GM23338 (cell line): ENCODE results near the gene C7orf25. TPM values are rescaled to one million over a fixed set of nuclear protein-coding genes. Genes with fewer than 3 reads are reported as not detected.

ENCODE experiments used
- ATAC-seq: fragments of 200-7000 bp; cut with Tn5 transposase; 3 replicates; pipeline ENCODE4 v1.9.1; 2020
- DNase-seq: peaks from one replicate; pipeline ENCODE4 v3.0.0-alpha.2; 2015; ENCODE audit warnings: low spot score
- H2AFZ ChIP-seq: fragments of 200-600 bp; sonication (generic); 2 replicates; pipeline ENCODE4 v1.8.0; 2016; ENCODE audit warnings: antibody characterized with exemption, mild to moderate bottlenecking, moderate library complexity
- H3F3A ChIP-seq: fragments of 200-600 bp; sonication (generic); replicated peaks from 2 replicates; pipeline ENCODE4 v1.8.0; 2017; ENCODE audit warnings: antibody characterized with exemption, mixed run types, low read depth
- H3K27ac ChIP-seq: fragments of 200-600 bp; sonication (generic); 2 replicates; pipeline ENCODE4 v1.6.1; 2016; ENCODE audit warnings: low read depth
- H3K27me3 ChIP-seq: fragments of 200-600 bp; sonication (generic); 2 replicates; pipeline ENCODE4 v1.8.0; 2016; ENCODE audit warnings: mild to moderate bottlenecking, mixed run types, moderate library complexity; ENCODE audit not compliant: insufficient read depth
- H3K36me3 ChIP-seq: fragments of 200-600 bp; sonication (generic); 2 replicates; pipeline ENCODE4 v1.8.0; 2016; ENCODE audit warnings: mild to moderate bottlenecking; ENCODE audit not compliant: insufficient read depth
- H3K4me1 ChIP-seq: fragments of 200-600 bp; sonication (generic); 2 replicates; pipeline ENCODE4 v1.8.0; 2016; ENCODE audit warnings: mild to moderate bottlenecking, moderate library complexity; ENCODE audit not compliant: insufficient read depth
- H3K4me2 ChIP-seq: fragments of 200-600 bp; sonication (generic); 2 replicates; pipeline ENCODE4 v1.7.1; 2017; ENCODE audit warnings: mixed run types
- H3K4me3 ChIP-seq: fragments of 200-600 bp; sonication (generic); 2 replicates; pipeline ENCODE4 v1.6.1; 2016; ENCODE audit warnings: mixed run types
- H3K79me2 ChIP-seq: fragments of 200-600 bp; sonication (generic); replicated peaks from 2 replicates; pipeline ENCODE4 v1.8.0; 2017; ENCODE audit warnings: mild to moderate bottlenecking; ENCODE audit not compliant: insufficient read depth
- H3K9me2 ChIP-seq: fragments of 200-600 bp; sonication (generic); 2 replicates; pipeline ENCODE4 v1.8.0; 2017; ENCODE audit not compliant: insufficient read depth
- H4K20me1 ChIP-seq: fragments of 200-600 bp; sonication (generic); replicated peaks from 2 replicates; pipeline ENCODE4 v1.8.0; 2017; ENCODE audit warnings: mild to moderate bottlenecking; ENCODE audit not compliant: insufficient read depth
- H3K27ac Mint-ChIP-seq: 2 replicates; pipeline ENCODE4 v1.8.0; 2020; ENCODE audit warnings: inconsistent platforms, mild to moderate bottlenecking, moderate library complexity, mixed read lengths
- H3K27me3 Mint-ChIP-seq: 3 replicates; pipeline ENCODE4 v1.8.0; 2022; ENCODE audit warnings: low read depth, mild to moderate bottlenecking, moderate library complexity, mixed read lengths, inconsistent platforms; ENCODE audit not compliant: insufficient read depth, poor library complexity
- H3K36me3 Mint-ChIP-seq: 3 replicates; pipeline ENCODE4 v1.8.0; 2021; ENCODE audit warnings: low read depth, mild to moderate bottlenecking, inconsistent platforms, moderate library complexity, mixed read lengths
- H3K4me1 Mint-ChIP-seq: 3 replicates; pipeline ENCODE4 v1.8.0; 2020; ENCODE audit warnings: mild to moderate bottlenecking, inconsistent platforms, mixed read lengths
- H3K4me3 Mint-ChIP-seq: 3 replicates; pipeline ENCODE4 v1.8.0; 2021; ENCODE audit warnings: moderate library complexity, mild to moderate bottlenecking, inconsistent platforms, mixed read lengths
- H3K9me3 Mint-ChIP-seq: 3 replicates; pipeline ENCODE4 v1.8.0; 2020; ENCODE audit warnings: moderate library complexity, mild to moderate bottlenecking, inconsistent platforms, mixed read lengths
- ETS1 ChIP-seq: IDR thresholded peaks from 2 replicates; pipeline ENCODE4 v1.6.1; 2016; ENCODE audit warnings: antibody characterized with exemption
- JUNB ChIP-seq: IDR thresholded peaks from one replicate; pipeline ENCODE4 v1.6.1; 2016; ENCODE audit warnings: antibody characterized with exemption; ENCODE audit not compliant: unreplicated experiment
- NANOG ChIP-seq: IDR thresholded peaks from 2 replicates; pipeline ENCODE4 v1.6.1; 2016; ENCODE audit warnings: antibody characterized with exemption, borderline replicate concordance
- REST ChIP-seq: IDR thresholded peaks from one replicate; pipeline ENCODE4 v1.6.1; 2018; ENCODE audit warnings: antibody characterized with exemption; ENCODE audit not compliant: unreplicated experiment
- ZNF331 ChIP-seq: fragments of 250-450 bp; sonication (Bioruptor Pico); IDR thresholded peaks from 2 replicates; pipeline ENCODE4 v1.5.0; 2020; ENCODE audit warnings: low read depth, mild to moderate bottlenecking, moderate library complexity
- ZNF462 ChIP-seq: fragments of 250-450 bp; sonication (Bioruptor Pico); IDR thresholded peaks from 2 replicates; pipeline ENCODE4 v1.5.0; 2020; ENCODE audit warnings: mild to moderate bottlenecking, moderate library complexity
- polyA plus RNA-seq: library from polyadenylated mRNA; unstranded; fragments of >200 nt; fragmentation: Nextera tagmentation; extraction: Ambion mirVana; gene quantifications from 2 replicates; pipeline ENCODE4 v1.2.1, GENCODE V29; 2016
- total RNA-seq: library from RNA; depleted of rRNA; stranded (reverse); fragments of >200 nt; shearing (Covaris generic); gene quantifications from 2 replicates; pipeline ENCODE4 v1.2.3, GENCODE V29; 2014
- TF ChIP-seq, protein P1 (sequence below), 2 experiments: fragments of 200-600 bp in 1 of 2; sonication (generic) in 1 of 2; conservative IDR thresholded peaks; 2 replicates each; pipeline versions ENCODE4 v1.5.1 to v1.6.1; 2016 to 2017; ENCODE audit warnings: antibody characterized with exemption in 2 of 2, low read depth in 2 of 2, mild to moderate bottlenecking in 2 of 2, moderate library complexity in 1 of 2

C7orf25 gene
- total and polyA plus RNA-seq, 2 experiments from 2014 or later, result 1.7 to 8.7 TPM

- H3K27me3 ChIP-seq, result no peaks in the 10 kb centered on the region
- H3K27ac ChIP-seq, result no peak overlapping the region
- no peaks in the 10 kb centered on the region for H3F3A ChIP-seq
- Mint-ChIP-seq H3K27me3 (peaks cover 7% of the 10 kb centered on the region), H3K36me3 (peaks cover 33% of the 10 kb centered on the region), H3K9me3 (peaks cover 33% of the 10 kb centered on the region), H3K4me1 (peaks cover 9% of the 10 kb centered on the region; the same call in 2 of the 3 replicates), H3K27ac (no peak overlapping the region), H3K4me3 (no peak overlapping the region)
- H3K36me3 ChIP-seq, result no peaks in the 10 kb centered on the region
- DNase-seq (no peak), ATAC-seq (no peak)
- no peaks in the 10 kb centered on the region for H4K20me1 ChIP-seq
- no peaks in the 10 kb centered on the region for H3K79me2 ChIP-seq
- no peak overlapping the region for H2AFZ ChIP-seq
- H3K4me2 ChIP-seq, result no peak overlapping the region
- H3K4me1 ChIP-seq, result 0 out of 2 replicates have a peak, but pooled peaks cover 6% of the 10 kb centered on the region
- H3K4me3 ChIP-seq, result no peak overlapping the region
- H3K9me2 ChIP-seq, result no peaks in the 10 kb centered on the region
- no peak for TF ChIP-seq ETS1
- no peak for TF ChIP-seq NANOG
- TF ChIP-seq ZNF331 (CRISPR knock-in tag), result no peak
Measured at GRCh38 chr7:42878303-42878702, 33.6 kb downstream of the C7orf25 start.

- Mint-ChIP-seq H3K27me3 (peaks cover 7% of the 10 kb centered on the region), H3K36me3 (peaks cover 33% of the 10 kb centered on the region), H3K4me3 (no peak overlapping the region), H3K9me3 (peaks cover 33% of the 10 kb centered on the region), H3K4me1 (peaks cover 9% of the 10 kb centered on the region; the same call in 2 of the 3 replicates), H3K27ac (no peak overlapping the region)
- no peaks in the 10 kb centered on the region for H3K79me2 ChIP-seq
- no peak for DNase-seq
- H3K4me2 ChIP-seq, result no peak overlapping the region
- H3K4me1 ChIP-seq, result 0 out of 2 replicates have a peak, but pooled peaks cover 6% of the 10 kb centered on the region
- H3K9me2 ChIP-seq, result no peaks in the 10 kb centered on the region
- no peak overlapping the region for H3K4me3 ChIP-seq
- no peaks in the 10 kb centered on the region for H3K27me3 ChIP-seq
- no peak for ATAC-seq
- H4K20me1 ChIP-seq, result no peaks in the 10 kb centered on the region
- H2AFZ ChIP-seq, result no peak overlapping the region
- H3F3A ChIP-seq, result no peaks in the 10 kb centered on the region
- no peaks in the 10 kb centered on the region for H3K36me3 ChIP-seq
- no peak overlapping the region for H3K27ac ChIP-seq
- TF ChIP-seq REST (no peak), ETS1 (no peak), JUNB (no peak), ZNF462 (CRISPR knock-in tag) (no peak)
- TF ChIP-seq, protein P1, sequence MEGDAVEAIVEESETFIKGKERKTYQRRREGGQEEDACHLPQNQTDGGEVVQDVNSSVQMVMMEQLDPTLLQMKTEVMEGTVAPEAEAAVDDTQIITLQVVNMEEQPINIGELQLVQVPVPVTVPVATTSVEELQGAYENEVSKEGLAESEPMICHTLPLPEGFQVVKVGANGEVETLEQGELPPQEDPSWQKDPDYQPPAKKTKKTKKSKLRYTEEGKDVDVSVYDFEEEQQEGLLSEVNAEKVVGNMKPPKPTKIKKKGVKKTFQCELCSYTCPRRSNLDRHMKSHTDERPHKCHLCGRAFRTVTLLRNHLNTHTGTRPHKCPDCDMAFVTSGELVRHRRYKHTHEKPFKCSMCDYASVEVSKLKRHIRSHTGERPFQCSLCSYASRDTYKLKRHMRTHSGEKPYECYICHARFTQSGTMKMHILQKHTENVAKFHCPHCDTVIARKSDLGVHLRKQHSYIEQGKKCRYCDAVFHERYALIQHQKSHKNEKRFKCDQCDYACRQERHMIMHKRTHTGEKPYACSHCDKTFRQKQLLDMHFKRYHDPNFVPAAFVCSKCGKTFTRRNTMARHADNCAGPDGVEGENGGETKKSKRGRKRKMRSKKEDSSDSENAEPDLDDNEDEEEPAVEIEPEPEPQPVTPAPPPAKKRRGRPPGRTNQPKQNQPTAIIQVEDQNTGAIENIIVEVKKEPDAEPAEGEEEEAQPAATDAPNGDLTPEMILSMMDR (conservative IDR thresholded peaks at IDR 0.05; ENCODE audit: low read depth in 2 of 2), result no peak
Measured at GRCh38 chr7:42877862-42878261, 34.0 kb downstream of the C7orf25 start.
